GM12864 (cell line): ENCODE measurements around the gene CLK2.

ENCODE experiments used
- DNase-seq: peaks from one replicate; pipeline ENCODE4 v3.0.0-alpha.2; 2011; ENCODE audit warnings: low read depth
- H3K4me3 ChIP-seq: 2 replicates; pipeline ENCODE4 v1.5.1; 2011; ENCODE audit warnings: mild to moderate bottlenecking, low read depth, low read length, control low read depth
- CTCF ChIP-seq: IDR thresholded peaks from 2 replicates; pipeline ENCODE4 v1.5.1; 2011; ENCODE audit warnings: low read depth, mild to moderate bottlenecking, moderate library complexity, low read length, control low read depth, inconsistent platforms; ENCODE audit errors: missing control alignments

CLK2 gene

GRCh38 chr1:155318082-155318481 lies 44.8 kb upstream of the CLK2 start:
- TF ChIP-seq CTCF: no peak
- DNase-seq: no peak
- H3K4me3 ChIP-seq: no peak overlapping the region

GRCh38 chr1:155316922-155317321 lies 43.6 kb upstream of the CLK2 start:
- no peak for TF ChIP-seq CTCF
- DNase-seq: no peak
- H3K4me3 ChIP-seq: no peak overlapping the region

- no peak for DNase-seq
- H3K4me3 ChIP-seq: no peak overlapping the region
- no peak for TF ChIP-seq CTCF
Measured at GRCh38 chr1:155313261-155313660, 40.0 kb upstream of the CLK2 start.

GRCh38 chr1:155309423-155310021 lies 36.2 kb upstream of the CLK2 start:
- no peak for DNase-seq
- peak overlapping the region; percentile 85 for H3K4me3 ChIP-seq
- TF ChIP-seq CTCF: peak; percentile 8

GRCh38 chr1:155308493-155309422 lies 35.5 kb upstream of the CLK2 start, which contains the start of gene FDPS:
Gene FDPS (plus strand): TSS chr1:155308866. CDS start chr1:155309790, 924 bp downstream.
- no peak for TF ChIP-seq CTCF
- H3K4me3 ChIP-seq: peak within 1 kb of the TSS; percentile 85
- DNase-seq: peak; percentile 98

GRCh38 chr1:155307247-155307740 lies 34.0 kb upstream of the CLK2 start:
- DNase-seq: no peak
- no peak overlapping the region for H3K4me3 ChIP-seq
- TF ChIP-seq CTCF: peak; percentile 48
